ENCODE data around the gene SNX32.

- no peak for TF ChIP-seq POLR2A (IDR thresholded peaks at IDR 0.05)
- TF ChIP-seq, protein P1, sequence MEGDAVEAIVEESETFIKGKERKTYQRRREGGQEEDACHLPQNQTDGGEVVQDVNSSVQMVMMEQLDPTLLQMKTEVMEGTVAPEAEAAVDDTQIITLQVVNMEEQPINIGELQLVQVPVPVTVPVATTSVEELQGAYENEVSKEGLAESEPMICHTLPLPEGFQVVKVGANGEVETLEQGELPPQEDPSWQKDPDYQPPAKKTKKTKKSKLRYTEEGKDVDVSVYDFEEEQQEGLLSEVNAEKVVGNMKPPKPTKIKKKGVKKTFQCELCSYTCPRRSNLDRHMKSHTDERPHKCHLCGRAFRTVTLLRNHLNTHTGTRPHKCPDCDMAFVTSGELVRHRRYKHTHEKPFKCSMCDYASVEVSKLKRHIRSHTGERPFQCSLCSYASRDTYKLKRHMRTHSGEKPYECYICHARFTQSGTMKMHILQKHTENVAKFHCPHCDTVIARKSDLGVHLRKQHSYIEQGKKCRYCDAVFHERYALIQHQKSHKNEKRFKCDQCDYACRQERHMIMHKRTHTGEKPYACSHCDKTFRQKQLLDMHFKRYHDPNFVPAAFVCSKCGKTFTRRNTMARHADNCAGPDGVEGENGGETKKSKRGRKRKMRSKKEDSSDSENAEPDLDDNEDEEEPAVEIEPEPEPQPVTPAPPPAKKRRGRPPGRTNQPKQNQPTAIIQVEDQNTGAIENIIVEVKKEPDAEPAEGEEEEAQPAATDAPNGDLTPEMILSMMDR (IDR thresholded peaks at IDR 0.05): no peak
- TF ChIP-seq POLR2AphosphoS5 (IDR thresholded peaks at IDR 0.05): no peak
- no peak for TF ChIP-seq EP300 (IDR thresholded peaks at IDR 0.05)
These were observed 4.3 kb upstream of the SNX32 start for GRCh38 chr11:65829459-65829858.
